GM12874 (cell line): ENCODE data around the gene CMTM7.

Source experiments
- CTCF ChIP-seq: IDR thresholded peaks from 2 replicates; pipeline ENCODE4 v1.5.1; 2011; ENCODE audit warnings: low read depth, mild to moderate bottlenecking, control low read depth, low read length, moderate library complexity; ENCODE audit not compliant: insufficient read depth

Gene CMTM7

GRCh38 chr3:32460031-32460749 lies 68.5 kb downstream of the CMTM7 start:
- no peak for TF ChIP-seq CTCF

- peak; percentile 99 for TF ChIP-seq CTCF
Observed at GRCh38 chr3:32467333-32468070, 75.8 kb downstream of the CMTM7 start.

- TF ChIP-seq CTCF = no peak
Observed at GRCh38 chr3:32469151-32469874, 77.7 kb downstream of the CMTM7 start.

- TF ChIP-seq CTCF = no peak
Observed at GRCh38 chr3:32470362-32470761, 78.7 kb downstream of the CMTM7 start.

- no peak for TF ChIP-seq CTCF
Observed at GRCh38 chr3:32471246-32471645, 79.6 kb downstream of the CMTM7 start.

- TF ChIP-seq CTCF = no peak
Observed at GRCh38 chr3:32474201-32474600, 82.5 kb downstream of the CMTM7 start.

GRCh38 chr3:32480604-32481003 lies 89.0 kb downstream of the CMTM7 start:
- TF ChIP-seq CTCF = no peak
